D341Med (cell line): ENCODE results near the gene FABP7.

Source experiments
- DNase-seq: peaks from one replicate; pipeline ENCODE4 v3.0.0; 2012; ENCODE audit warnings: low spot score

Gene FABP7

GRCh38 chr6:122798099-122798641 lies 18.7 kb downstream of the FABP7 start:
- DNase-seq: no peak

GRCh38 chr6:122799140-122799745 lies 19.7 kb downstream of the FABP7 start:
- DNase-seq: no peak

- no peak for DNase-seq
Observed at GRCh38 chr6:122799916-122800686, 20.6 kb downstream of the FABP7 start.

GRCh38 chr6:122800906-122801305 lies 21.4 kb downstream of the FABP7 start:
- DNase-seq: no peak

- DNase-seq: no peak
Observed at GRCh38 chr6:122801397-122801796, 21.9 kb downstream of the FABP7 start.

- no peak for DNase-seq
Observed at GRCh38 chr6:122803171-122803661, 23.7 kb downstream of the FABP7 start.

GRCh38 chr6:122804962-122805485 lies 25.5 kb downstream of the FABP7 start:
- no peak for DNase-seq

GRCh38 chr6:122806291-122806690 lies 26.8 kb downstream of the FABP7 start:
- DNase-seq: no peak

GRCh38 chr6:122808121-122808885 lies 28.8 kb downstream of the FABP7 start:
- DNase-seq: no peak

GRCh38 chr6:122809001-122809400 lies 29.5 kb downstream of the FABP7 start:
- no peak for DNase-seq

- DNase-seq: no peak
Observed at GRCh38 chr6:122809691-122810090, 30.2 kb downstream of the FABP7 start.

- DNase-seq: no peak
Observed at GRCh38 chr6:122810189-122810588, 30.7 kb downstream of the FABP7 start.

GRCh38 chr6:122817358-122817757 lies 37.8 kb downstream of the FABP7 start:
- DNase-seq: no peak

- DNase-seq: no peak
Observed at GRCh38 chr6:122817766-122818165, 38.2 kb downstream of the FABP7 start.

- DNase-seq: no peak
Observed at GRCh38 chr6:122818866-122819265, 39.4 kb downstream of the FABP7 start.

GRCh38 chr6:122821095-122821494 lies 41.6 kb downstream of the FABP7 start:
- no peak for DNase-seq

- peak; percentile 38 for DNase-seq
Observed at GRCh38 chr6:122825163-122825562, 45.6 kb downstream of the FABP7 start.

- no peak for DNase-seq
Observed at GRCh38 chr6:122829456-122829855, 49.9 kb downstream of the FABP7 start.

- DNase-seq: no peak
Observed at GRCh38 chr6:122831511-122831910, 52.0 kb downstream of the FABP7 start.

- DNase-seq: peak; percentile 48
Observed at GRCh38 chr6:122832459-122832858, 52.9 kb downstream of the FABP7 start.

- DNase-seq: peak; percentile 48
Observed at GRCh38 chr6:122833021-122833491, 53.5 kb downstream of the FABP7 start.
